SU-DHL-6 (cell line): Measurements from ENCODE around the gene LRATD1.
"Not testable (repeated sequence)": the region's sequence is repeated elsewhere in the genome, so short reads cannot be mapped to it uniquely, and the experiment has no call there.

Experiments
- EZH2phosphoT487 ChIP-seq: fragments of 200-600 bp; sonication (generic), shearing (Covaris generic); conservative IDR thresholded peaks from 2 replicates; pipeline ENCODE4 v1.6.1; 2018; ENCODE audit warnings: mild to moderate bottlenecking, antibody characterized with exemption, low read length, moderate library complexity, mixed read lengths
- TF ChIP-seq, protein P1 (sequence below): fragments of 200-600 bp; sonication (generic); IDR thresholded peaks from one replicate; pipeline ENCODE4 v1.5.1; 2017; ENCODE audit warnings: antibody characterized with exemption, mild to moderate bottlenecking, low read length, moderate library complexity; ENCODE audit not compliant: insufficient read depth, poor library complexity, severe bottlenecking

DNA sequence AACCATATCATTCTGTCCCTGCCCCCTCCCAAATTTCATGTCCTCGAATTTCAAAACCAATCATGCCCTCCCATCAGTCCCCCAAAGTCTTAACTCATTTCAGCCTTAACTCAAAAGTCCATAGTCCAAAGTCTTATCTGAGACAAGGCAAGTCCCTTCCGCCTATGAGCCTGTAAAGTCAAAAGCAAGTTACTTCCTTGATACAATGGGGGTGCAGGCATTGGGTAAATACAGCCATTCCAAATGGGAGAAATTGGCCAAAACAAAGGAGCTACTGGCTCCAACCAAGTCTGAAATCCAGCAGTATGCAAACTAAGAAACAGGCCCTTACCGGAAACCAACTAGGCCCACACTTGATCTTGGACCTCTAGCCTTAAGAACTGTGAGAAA, 10.0 kb upstream of the LRATD1 start:
- TF ChIP-seq, protein P1, sequence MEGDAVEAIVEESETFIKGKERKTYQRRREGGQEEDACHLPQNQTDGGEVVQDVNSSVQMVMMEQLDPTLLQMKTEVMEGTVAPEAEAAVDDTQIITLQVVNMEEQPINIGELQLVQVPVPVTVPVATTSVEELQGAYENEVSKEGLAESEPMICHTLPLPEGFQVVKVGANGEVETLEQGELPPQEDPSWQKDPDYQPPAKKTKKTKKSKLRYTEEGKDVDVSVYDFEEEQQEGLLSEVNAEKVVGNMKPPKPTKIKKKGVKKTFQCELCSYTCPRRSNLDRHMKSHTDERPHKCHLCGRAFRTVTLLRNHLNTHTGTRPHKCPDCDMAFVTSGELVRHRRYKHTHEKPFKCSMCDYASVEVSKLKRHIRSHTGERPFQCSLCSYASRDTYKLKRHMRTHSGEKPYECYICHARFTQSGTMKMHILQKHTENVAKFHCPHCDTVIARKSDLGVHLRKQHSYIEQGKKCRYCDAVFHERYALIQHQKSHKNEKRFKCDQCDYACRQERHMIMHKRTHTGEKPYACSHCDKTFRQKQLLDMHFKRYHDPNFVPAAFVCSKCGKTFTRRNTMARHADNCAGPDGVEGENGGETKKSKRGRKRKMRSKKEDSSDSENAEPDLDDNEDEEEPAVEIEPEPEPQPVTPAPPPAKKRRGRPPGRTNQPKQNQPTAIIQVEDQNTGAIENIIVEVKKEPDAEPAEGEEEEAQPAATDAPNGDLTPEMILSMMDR, result not testable (repeated sequence)
- TF ChIP-seq EZH2phosphoT487, result not testable (repeated sequence)
